ENCODE data around the gene WNT5A. TPM values are rescaled to one million over a fixed set of nuclear protein-coding genes. Genes with fewer than 3 reads are reported as not detected.

WNT5A gene
- total RNA-seq, 1 donor from 2014 or later, result 24.5 TPM

DNA sequence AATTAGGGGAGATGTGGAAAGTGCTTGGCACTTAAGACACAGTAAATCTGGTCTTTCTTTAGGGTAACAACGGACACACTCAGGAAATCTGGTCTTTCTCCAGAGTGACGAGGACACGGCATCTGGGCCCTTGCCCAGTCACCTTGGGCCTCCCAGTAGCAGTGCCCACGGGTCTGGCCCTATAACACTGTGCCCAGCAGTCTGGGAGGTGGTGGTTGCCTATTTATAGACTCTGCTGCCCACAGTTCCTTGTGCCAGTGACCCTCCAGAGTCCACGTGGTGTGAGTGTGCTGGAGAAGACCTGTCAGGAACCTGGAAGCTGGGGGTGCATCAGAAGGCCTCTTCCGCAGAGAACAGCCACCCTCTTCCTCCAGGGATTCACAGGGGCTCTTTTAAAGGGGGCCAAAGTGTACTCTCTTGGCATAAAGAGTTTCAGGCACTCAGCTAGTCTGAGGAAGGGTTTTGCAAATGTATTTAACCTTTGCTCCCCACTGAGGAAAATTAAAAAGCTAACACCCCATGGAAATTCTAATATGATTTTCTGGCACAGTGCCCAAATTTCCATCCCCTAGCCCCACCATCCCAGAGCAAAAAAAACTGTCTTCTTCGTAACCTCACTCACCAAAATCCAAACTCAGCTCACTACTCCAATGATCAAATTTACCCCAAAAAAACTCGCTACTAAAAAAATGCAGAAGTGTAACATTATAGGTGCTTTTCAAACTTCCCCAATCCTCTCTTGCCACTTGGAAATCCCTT lies 15.4 kb downstream of the WNT5A start:
- Histone ChIP-seq H3K36me3 (no peaks in the 10 kb centered on the region), H3K9me3 (no peaks in the 10 kb centered on the region), H3K4me3 (no peak overlapping the region), H3K27ac (no peak overlapping the region), H3K4me1 (no peaks in the 10 kb centered on the region), H3K27me3 (no peaks in the 10 kb centered on the region)
- DNase-seq (no peak), ATAC-seq (peak; percentile 27)
- intact Hi-C loops (cut with DNase I), result no loop called here
- TF ChIP-seq, protein P1, sequence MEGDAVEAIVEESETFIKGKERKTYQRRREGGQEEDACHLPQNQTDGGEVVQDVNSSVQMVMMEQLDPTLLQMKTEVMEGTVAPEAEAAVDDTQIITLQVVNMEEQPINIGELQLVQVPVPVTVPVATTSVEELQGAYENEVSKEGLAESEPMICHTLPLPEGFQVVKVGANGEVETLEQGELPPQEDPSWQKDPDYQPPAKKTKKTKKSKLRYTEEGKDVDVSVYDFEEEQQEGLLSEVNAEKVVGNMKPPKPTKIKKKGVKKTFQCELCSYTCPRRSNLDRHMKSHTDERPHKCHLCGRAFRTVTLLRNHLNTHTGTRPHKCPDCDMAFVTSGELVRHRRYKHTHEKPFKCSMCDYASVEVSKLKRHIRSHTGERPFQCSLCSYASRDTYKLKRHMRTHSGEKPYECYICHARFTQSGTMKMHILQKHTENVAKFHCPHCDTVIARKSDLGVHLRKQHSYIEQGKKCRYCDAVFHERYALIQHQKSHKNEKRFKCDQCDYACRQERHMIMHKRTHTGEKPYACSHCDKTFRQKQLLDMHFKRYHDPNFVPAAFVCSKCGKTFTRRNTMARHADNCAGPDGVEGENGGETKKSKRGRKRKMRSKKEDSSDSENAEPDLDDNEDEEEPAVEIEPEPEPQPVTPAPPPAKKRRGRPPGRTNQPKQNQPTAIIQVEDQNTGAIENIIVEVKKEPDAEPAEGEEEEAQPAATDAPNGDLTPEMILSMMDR (IDR thresholded peaks at IDR 0.05), result no peak

DNA sequence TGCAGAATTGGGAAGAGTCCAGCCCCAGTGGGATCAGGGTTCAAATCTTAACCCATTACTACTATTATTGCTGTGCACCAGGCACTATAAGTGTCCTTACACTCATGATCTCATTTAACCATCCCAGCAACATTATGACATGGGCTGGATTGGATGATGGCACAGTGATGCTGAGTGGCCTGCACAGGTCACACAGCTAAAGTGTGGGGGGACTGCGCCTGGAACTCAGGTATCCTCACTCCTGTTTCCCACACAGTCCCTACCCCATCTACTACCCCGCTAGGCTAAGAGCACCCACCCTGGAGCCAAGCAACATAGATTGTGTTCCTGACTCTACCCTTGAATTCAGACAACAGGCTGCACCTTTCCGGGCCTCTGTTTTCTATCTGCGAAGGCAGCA lies 16.0 kb downstream of the WNT5A start:
- Histone ChIP-seq H3K27me3 (no peaks in the 10 kb centered on the region), H3K36me3 (no peaks in the 10 kb centered on the region), H3K27ac (no peak overlapping the region), H3K4me3 (no peak overlapping the region), H3K9me3 (no peaks in the 10 kb centered on the region), H3K4me1 (no peaks in the 10 kb centered on the region)
- TF ChIP-seq, protein P1 (IDR thresholded peaks at IDR 0.05), result no peak
- intact Hi-C loops (cut with DNase I), result no loop called here
- ATAC-seq, result no peak
- DNase-seq, result no peak

DNA sequence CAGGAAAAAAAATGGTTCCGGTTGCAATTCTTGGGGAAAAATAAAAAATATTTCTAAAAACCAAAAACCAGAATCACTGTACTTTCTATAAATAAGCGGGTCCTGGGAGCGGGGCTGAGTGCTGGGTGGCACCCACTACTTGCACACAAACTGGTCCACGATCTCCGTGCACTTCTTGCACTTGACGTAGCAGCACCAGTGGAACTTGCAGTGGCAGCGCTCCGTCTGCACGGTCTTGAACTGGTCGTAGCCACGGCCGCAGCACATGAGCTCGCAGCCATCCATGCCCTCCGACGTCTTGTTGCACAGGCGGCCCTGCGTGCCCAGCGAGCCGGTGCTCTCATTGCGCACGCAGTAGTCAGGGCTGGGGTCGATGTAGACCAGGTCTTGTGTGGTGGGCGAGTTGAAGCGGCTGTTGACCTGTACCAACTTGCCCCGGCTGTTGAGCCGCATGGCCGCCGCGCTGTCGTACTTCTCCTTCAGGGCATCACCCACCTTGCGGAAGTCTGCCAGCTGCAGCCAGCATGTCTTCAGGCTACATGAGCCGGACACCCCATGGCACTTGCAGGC lies 17.1 kb downstream of the WNT5A start:
- intact Hi-C loops (cut with DNase I), result no loop called here
- Histone ChIP-seq H3K4me3 (no peak overlapping the region), H3K27me3 (no peaks in the 10 kb centered on the region), H3K36me3 (no peaks in the 10 kb centered on the region), H3K9me3 (no peaks in the 10 kb centered on the region), H3K4me1 (no peaks in the 10 kb centered on the region), H3K27ac (no peak overlapping the region)
- no peak for DNase-seq
- TF ChIP-seq, protein P1 (IDR thresholded peaks at IDR 0.05), result no peak
- no peak for ATAC-seq

DNA sequence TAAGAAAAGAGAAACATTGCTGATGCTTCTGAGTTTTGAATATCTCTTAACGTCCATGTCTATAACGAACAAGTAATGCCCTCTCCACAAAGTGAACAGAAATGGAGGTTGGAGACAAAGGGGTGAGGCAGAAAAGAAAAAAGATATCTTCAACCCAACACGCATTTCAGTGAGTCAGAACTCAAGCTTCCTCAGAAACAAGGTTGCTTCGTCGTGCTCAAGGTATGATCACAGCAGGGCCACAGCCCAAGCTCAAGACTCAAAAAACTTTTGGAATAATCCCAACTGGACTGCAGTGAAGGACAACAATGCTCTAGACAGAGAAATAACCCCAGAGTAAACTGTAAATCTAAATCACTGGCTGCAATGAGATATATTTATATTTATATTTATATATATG lies 18.9 kb downstream of the WNT5A start:
- H3K27ac ChIP-seq, result no peak overlapping the region
- TF ChIP-seq, protein P1 (IDR thresholded peaks at IDR 0.05), result no peak
- DNase-seq (no peak), ATAC-seq (no peak)
- H3K9me3 ChIP-seq, result no peaks in the 10 kb centered on the region
- no peaks in the 10 kb centered on the region for H3K27me3 ChIP-seq
- intact Hi-C loops (cut with DNase I), result no loop called here
- no peaks in the 10 kb centered on the region for H3K36me3 ChIP-seq
- H3K4me1 ChIP-seq, result no peaks in the 10 kb centered on the region
- H3K4me3 ChIP-seq, result no peak overlapping the region

DNA sequence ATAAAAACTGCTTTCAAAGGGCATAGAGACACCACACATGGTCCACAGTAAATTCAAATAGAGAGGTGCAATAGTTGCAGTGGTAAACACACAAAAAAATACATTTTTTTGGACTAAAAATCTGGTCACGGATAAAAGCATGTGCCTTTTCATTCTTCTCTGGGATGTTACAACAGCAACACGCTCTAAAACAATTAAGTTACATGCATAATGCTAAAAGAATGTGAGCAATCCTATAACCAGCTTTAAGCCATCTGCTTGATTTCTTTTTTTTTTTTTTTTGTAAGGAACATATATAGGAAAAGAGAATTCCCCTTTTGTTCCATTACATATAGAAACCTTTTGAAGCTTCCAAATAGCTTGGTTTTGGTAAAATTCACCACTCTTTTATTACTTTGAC lies 20.0 kb downstream of the WNT5A start:
- no peak overlapping the region for H3K27ac ChIP-seq
- TF ChIP-seq, protein P1 (IDR thresholded peaks at IDR 0.05), result no peak
- H3K36me3 ChIP-seq, result no peaks in the 10 kb centered on the region
- H3K4me1 ChIP-seq, result no peaks in the 10 kb centered on the region
- no peak overlapping the region for H3K4me3 ChIP-seq
- DNase-seq (no peak), ATAC-seq (no peak)
- H3K9me3 ChIP-seq, result no peaks in the 10 kb centered on the region
- no peaks in the 10 kb centered on the region for H3K27me3 ChIP-seq
- intact Hi-C loops (cut with DNase I), result no loop called here

Data from upper lobe of right lung (tissue), 1 donor.